ENCODE results near the gene ME3. TPM values are rescaled to one million over a fixed set of nuclear protein-coding genes. Genes with fewer than 3 reads are reported as not detected.

Gene ME3
- total RNA-seq, 1 donor from 2014 or later = 10.8 TPM

DNA sequence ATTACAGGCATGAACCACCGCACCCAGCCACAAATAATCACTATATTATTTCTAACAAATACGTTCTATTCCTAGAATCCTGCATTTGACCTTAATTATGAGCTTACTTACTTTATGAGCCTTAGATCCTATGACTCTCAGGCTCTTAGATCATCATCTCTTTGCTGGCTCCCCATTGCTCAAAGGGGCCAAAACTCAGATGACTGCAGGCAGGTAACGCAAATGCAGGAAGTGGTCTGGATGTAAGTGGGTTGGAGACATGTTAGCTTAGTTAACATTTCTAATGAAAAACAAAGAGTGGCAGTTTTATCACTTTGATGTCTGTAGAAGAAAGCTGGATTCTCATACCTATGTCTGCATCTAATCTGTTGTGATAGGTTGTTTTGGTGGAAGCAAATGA, 274.3 kb downstream of the ME3 start:
- Mint-ChIP-seq H3K27me3 (ENCODE audit: low read depth) (no peaks in the 10 kb centered on the region), H3K27ac (ENCODE audit: unreplicated experiment) (no peak overlapping the region), H3K4me1 (ENCODE audit: low read depth) (peaks cover 27% of the 10 kb centered on the region), H3K4me3 (ENCODE audit: unreplicated experiment) (no peak overlapping the region), H3K9me3 (ENCODE audit: low read depth) (no peaks in the 10 kb centered on the region), H3K36me3 (ENCODE audit: low read depth) (peaks cover 4% of the 10 kb centered on the region)
- DNase-seq (ENCODE audit: low spot score) = no peak
- TF ChIP-seq, protein P1, sequence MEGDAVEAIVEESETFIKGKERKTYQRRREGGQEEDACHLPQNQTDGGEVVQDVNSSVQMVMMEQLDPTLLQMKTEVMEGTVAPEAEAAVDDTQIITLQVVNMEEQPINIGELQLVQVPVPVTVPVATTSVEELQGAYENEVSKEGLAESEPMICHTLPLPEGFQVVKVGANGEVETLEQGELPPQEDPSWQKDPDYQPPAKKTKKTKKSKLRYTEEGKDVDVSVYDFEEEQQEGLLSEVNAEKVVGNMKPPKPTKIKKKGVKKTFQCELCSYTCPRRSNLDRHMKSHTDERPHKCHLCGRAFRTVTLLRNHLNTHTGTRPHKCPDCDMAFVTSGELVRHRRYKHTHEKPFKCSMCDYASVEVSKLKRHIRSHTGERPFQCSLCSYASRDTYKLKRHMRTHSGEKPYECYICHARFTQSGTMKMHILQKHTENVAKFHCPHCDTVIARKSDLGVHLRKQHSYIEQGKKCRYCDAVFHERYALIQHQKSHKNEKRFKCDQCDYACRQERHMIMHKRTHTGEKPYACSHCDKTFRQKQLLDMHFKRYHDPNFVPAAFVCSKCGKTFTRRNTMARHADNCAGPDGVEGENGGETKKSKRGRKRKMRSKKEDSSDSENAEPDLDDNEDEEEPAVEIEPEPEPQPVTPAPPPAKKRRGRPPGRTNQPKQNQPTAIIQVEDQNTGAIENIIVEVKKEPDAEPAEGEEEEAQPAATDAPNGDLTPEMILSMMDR (IDR thresholded peaks at IDR 0.05) = no peak

DNA sequence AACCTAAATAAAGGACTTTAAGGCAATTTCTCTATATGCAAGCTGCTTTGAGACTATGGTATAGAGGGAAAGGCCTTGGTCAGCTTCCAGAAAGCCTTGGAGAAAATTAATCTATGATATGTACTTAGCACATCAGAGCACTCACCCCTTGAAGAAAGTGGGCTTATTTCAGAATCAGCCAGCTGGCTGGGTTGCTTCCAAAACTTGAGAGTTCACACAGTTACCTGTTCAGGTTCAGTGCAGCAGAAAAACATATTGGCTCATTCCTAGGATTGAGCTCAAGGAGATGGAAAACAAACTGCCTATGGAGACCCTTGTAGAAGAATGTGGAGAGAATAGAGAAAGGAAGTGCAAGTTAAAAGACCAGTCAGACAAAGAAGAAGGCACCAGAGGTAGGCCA, 275.1 kb downstream of the ME3 start:
- Mint-ChIP-seq H3K36me3 (ENCODE audit: low read depth) (peaks cover 4% of the 10 kb centered on the region), H3K4me1 (ENCODE audit: low read depth) (peaks cover 27% of the 10 kb centered on the region), H3K27me3 (ENCODE audit: low read depth) (no peaks in the 10 kb centered on the region), H3K27ac (ENCODE audit: unreplicated experiment) (no peak overlapping the region), H3K4me3 (ENCODE audit: unreplicated experiment) (no peak overlapping the region), H3K9me3 (ENCODE audit: low read depth) (no peaks in the 10 kb centered on the region)
- DNase-seq (ENCODE audit: low spot score) = no peak
- TF ChIP-seq, protein P1 (IDR thresholded peaks at IDR 0.05) = no peak

GRCh38 chr11:86396396-86396795, 276.0 kb downstream of the ME3 start:
- Mint-ChIP-seq H3K4me3 (ENCODE audit: unreplicated experiment) (no peak overlapping the region), H3K9me3 (ENCODE audit: low read depth) (no peaks in the 10 kb centered on the region), H3K27ac (ENCODE audit: unreplicated experiment) (peak overlapping the region; percentile 55), H3K36me3 (ENCODE audit: low read depth) (peaks cover 3% of the 10 kb centered on the region), H3K4me1 (ENCODE audit: low read depth) (peaks cover 27% of the 10 kb centered on the region), H3K27me3 (ENCODE audit: low read depth) (no peaks in the 10 kb centered on the region)
- TF ChIP-seq, protein P1 (IDR thresholded peaks at IDR 0.05) = no peak
- DNase-seq (ENCODE audit: low spot score) = no peak

DNA sequence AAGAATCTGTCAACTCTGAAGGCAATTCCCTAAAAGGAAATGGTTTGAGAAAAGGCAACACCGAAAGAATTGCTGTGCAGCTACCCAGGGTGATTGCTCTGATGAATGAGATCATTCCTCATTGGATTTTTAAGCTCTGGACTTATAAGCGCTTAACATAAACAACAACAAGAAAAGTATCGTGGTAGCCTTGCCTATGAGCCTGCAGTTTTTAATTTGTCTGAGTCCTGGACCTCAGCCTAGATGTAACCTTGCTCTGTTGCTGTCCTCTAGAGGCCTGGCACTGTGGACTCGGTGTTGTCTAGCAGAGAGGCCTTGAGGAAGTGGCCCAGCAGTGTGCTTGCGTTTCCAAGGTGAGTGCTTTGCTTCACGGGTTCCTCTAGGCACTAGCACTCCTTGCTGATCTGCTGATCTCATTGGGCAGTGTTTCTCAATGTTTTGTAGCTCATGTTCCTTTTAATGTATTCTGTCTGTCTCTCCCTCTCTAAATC, 277.3 kb downstream of the ME3 start:
- peaks cover 3% of the 10 kb centered on the region for H3K36me3 Mint-ChIP-seq (ENCODE audit: low read depth)
- H3K27me3 Mint-ChIP-seq (ENCODE audit: low read depth) = no peaks in the 10 kb centered on the region
- DNase-seq (ENCODE audit: low spot score) = no peak

More for the DNA sequence above, 277.3 kb downstream of the ME3 start:
- H3K4me1 Mint-ChIP-seq (ENCODE audit: low read depth) = peaks cover 27% of the 10 kb centered on the region
- H3K9me3 Mint-ChIP-seq (ENCODE audit: low read depth) = no peaks in the 10 kb centered on the region
- TF ChIP-seq, protein P1 (IDR thresholded peaks at IDR 0.05) = no peak
- H3K4me3 Mint-ChIP-seq (ENCODE audit: unreplicated experiment) = peak overlapping the region; percentile 47
- peak overlapping the region; percentile 91 for H3K27ac Mint-ChIP-seq (ENCODE audit: unreplicated experiment)

Other genes with a start within 250 kb of the ME3 start
- gene PRSS23, start 127.9 kb upstream of the ME3 start, total RNA-seq = 464 to 742 TPM (median 737 TPM) in 3 replicates

All from chondrocyte (in vitro differentiated cells).